ENCODE results near the gene OPA1.

Gene OPA1

GRCh38 chr3:193556841-193557240, 36.2 kb upstream of the OPA1 start:
- Histone ChIP-seq H3K4me3 (ENCODE audit: low read length) (no peak overlapping the region), H3K36me3 (replicated peaks; ENCODE audit: low read depth, low read length) (no peaks in the 10 kb centered on the region), H3K4me1 (ENCODE audit: low read length) (no peaks in the 10 kb centered on the region), H3K79me2 (ENCODE audit: low read length) (no peaks in the 10 kb centered on the region), H3K4me2 (ENCODE audit: low read length) (no peak overlapping the region), H3K9me3 (ENCODE audit: insufficient read depth, low read length) (no peaks in the 10 kb centered on the region), H3K9ac (ENCODE audit: low read length) (no peak overlapping the region), H3K27me3 (ENCODE audit: low read depth, low read length) (no peaks in the 10 kb centered on the region), H3K27ac (ENCODE audit: low read length) (no peak overlapping the region), H2AFZ (ENCODE audit: low read depth, low read length) (no peak overlapping the region), H4K20me1 (ENCODE audit: insufficient read depth, low read length) (no peaks in the 10 kb centered on the region)
- no peak for TF ChIP-seq EZH2phosphoT487 (IDR thresholded peaks at IDR 0.05; ENCODE audit: low read depth)
- no peak for TF ChIP-seq CTCF (IDR thresholded peaks at IDR 0.05; ENCODE audit: low read depth, low read length)

- Histone ChIP-seq H3K27ac (ENCODE audit: low read length) (no peak overlapping the region), H3K9ac (ENCODE audit: low read length) (no peak overlapping the region), H3K36me3 (replicated peaks; ENCODE audit: low read depth, low read length) (no peaks in the 10 kb centered on the region), H3K9me3 (ENCODE audit: insufficient read depth, low read length) (no peaks in the 10 kb centered on the region), H3K27me3 (ENCODE audit: low read depth, low read length) (no peaks in the 10 kb centered on the region), H4K20me1 (ENCODE audit: insufficient read depth, low read length) (no peaks in the 10 kb centered on the region), H3K4me3 (ENCODE audit: low read length) (no peak overlapping the region), H2AFZ (ENCODE audit: low read depth, low read length) (no peak overlapping the region), H3K4me1 (ENCODE audit: low read length) (no peaks in the 10 kb centered on the region), H3K4me2 (ENCODE audit: low read length) (no peak overlapping the region), H3K79me2 (ENCODE audit: low read length) (no peaks in the 10 kb centered on the region)
- TF ChIP-seq CTCF (IDR thresholded peaks at IDR 0.05; ENCODE audit: low read depth, low read length) = no peak
These were observed 33.9 kb upstream of the OPA1 start for GRCh38 chr3:193559100-193559499.

GRCh38 chr3:193560091-193560490, 32.9 kb upstream of the OPA1 start:
- no peak overlapping the region for H2AFZ ChIP-seq (ENCODE audit: low read depth, low read length)
- H4K20me1 ChIP-seq (ENCODE audit: insufficient read depth, low read length) = no peaks in the 10 kb centered on the region
- H3K4me2 ChIP-seq (ENCODE audit: low read length) = no peak overlapping the region
- H3K79me2 ChIP-seq (ENCODE audit: low read length) = no peaks in the 10 kb centered on the region
- no peaks in the 10 kb centered on the region for H3K27me3 ChIP-seq (ENCODE audit: low read depth, low read length)
- TF ChIP-seq EZH2phosphoT487 (IDR thresholded peaks at IDR 0.05; ENCODE audit: low read depth) (no peak), CTCF (IDR thresholded peaks at IDR 0.05; ENCODE audit: low read depth, low read length) (no peak)
- H3K4me3 ChIP-seq (ENCODE audit: low read length) = no peak overlapping the region
- H3K36me3 ChIP-seq (replicated peaks; ENCODE audit: low read depth, low read length) = no peaks in the 10 kb centered on the region
- H3K27ac ChIP-seq (ENCODE audit: low read length) = no peak overlapping the region
- no peaks in the 10 kb centered on the region for H3K9me3 ChIP-seq (ENCODE audit: insufficient read depth, low read length)
- no peaks in the 10 kb centered on the region for H3K4me1 ChIP-seq (ENCODE audit: low read length)
- H3K9ac ChIP-seq (ENCODE audit: low read length) = no peak overlapping the region

GRCh38 chr3:193560870-193561269, 32.1 kb upstream of the OPA1 start:
- Histone ChIP-seq H3K9me3 (ENCODE audit: insufficient read depth, low read length) (no peaks in the 10 kb centered on the region), H3K4me3 (ENCODE audit: low read length) (no peak overlapping the region), H3K4me1 (ENCODE audit: low read length) (no peaks in the 10 kb centered on the region), H3K36me3 (replicated peaks; ENCODE audit: low read depth, low read length) (no peaks in the 10 kb centered on the region), H3K9ac (ENCODE audit: low read length) (no peak overlapping the region), H3K27me3 (ENCODE audit: low read depth, low read length) (no peaks in the 10 kb centered on the region), H3K79me2 (ENCODE audit: low read length) (no peaks in the 10 kb centered on the region), H4K20me1 (ENCODE audit: insufficient read depth, low read length) (no peaks in the 10 kb centered on the region), H2AFZ (ENCODE audit: low read depth, low read length) (no peak overlapping the region), H3K27ac (ENCODE audit: low read length) (no peak overlapping the region), H3K4me2 (ENCODE audit: low read length) (no peak overlapping the region)
- no peak for TF ChIP-seq EZH2phosphoT487 (IDR thresholded peaks at IDR 0.05; ENCODE audit: low read depth)
- no peak for TF ChIP-seq CTCF (IDR thresholded peaks at IDR 0.05; ENCODE audit: low read depth, low read length)
